GM18505 (cell line): ENCODE data around the gene TACO1.

ENCODE experiments used
- ATAC-seq: cut with Tn5 transposase; IDR thresholded peaks from one replicate; pipeline ENCODE4 v1.9.1; 2021; ENCODE audit not compliant: unreplicated experiment
- POLR2A ChIP-seq: IDR thresholded peaks from 4 replicates; pipeline ENCODE4 v1.6.1; 2011; ENCODE audit warnings: borderline replicate concordance; ENCODE audit not compliant: insufficient read depth, insufficient read length; ENCODE audit errors: extremely low read depth

Gene TACO1

GRCh38 chr17:63578769-63579111 lies 22.0 kb upstream of the TACO1 start:
- ATAC-seq = no peak
- no peak for TF ChIP-seq POLR2A

DNA sequence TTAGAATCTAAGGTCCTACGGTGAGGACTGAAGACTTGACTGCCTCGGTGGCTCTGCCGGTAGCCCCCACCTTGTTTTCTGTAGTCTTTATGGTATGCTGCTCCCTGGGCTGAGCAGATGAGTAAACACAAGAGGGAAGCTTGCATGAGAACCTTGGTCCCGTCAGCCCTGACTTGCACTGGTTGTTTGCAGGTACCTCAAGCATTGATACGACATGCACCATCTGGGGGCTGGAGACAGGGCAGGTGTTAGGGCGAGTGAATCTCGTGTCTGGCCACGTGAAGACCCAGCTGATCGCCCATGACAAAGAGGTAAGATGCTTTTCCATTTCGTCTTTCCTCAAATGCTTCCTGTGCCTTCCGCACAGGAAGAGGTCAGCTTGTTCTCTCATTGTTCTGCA lies 21.1 kb upstream of the TACO1 start:
- TF ChIP-seq POLR2A = no peak
- no peak for ATAC-seq

DNA sequence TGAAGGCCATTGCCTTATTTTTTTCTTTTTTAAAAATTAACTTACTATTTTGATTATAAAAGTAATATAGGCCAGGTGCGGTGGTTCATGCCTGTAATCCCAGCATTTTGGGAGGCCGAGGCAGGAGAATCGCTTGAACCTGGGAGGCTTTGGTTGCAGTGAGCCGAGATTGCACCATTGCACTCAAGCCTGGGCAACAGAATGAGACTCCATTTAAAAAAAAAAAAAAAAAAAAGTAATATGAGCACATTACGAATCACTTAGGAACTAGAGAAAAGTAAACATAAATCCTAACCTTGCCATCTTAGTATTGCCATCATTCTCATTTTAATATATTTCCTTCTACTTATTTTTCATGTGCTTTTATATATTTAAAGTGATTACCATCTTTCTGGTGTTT lies 12.9 kb upstream of the TACO1 start:
- ATAC-seq = no peak
- TF ChIP-seq POLR2A = no peak

DNA sequence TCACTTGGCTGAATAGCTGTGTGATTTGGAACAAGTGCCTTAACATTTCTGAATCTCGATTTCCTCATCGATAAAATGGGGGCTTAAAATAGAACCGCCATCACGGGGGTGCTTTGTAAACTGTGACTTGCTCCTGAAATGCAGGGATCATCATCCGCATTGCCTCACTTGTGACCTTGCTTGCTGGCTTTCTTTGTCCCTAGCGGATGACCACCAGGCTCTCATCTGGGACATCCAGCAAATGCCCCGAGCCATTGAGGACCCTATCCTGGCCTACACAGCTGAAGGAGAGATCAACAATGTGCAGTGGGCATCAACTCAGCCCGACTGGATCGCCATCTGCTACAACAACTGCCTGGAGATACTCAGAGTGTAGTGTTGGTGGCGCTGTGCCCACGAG lies 11.9 kb upstream of the TACO1 start:
- TF ChIP-seq POLR2A = no peak
- ATAC-seq = no peak

GRCh38 chr17:63589646-63590045 lies 11.0 kb upstream of the TACO1 start:
- TF ChIP-seq POLR2A = no peak
- ATAC-seq = no peak

DNA sequence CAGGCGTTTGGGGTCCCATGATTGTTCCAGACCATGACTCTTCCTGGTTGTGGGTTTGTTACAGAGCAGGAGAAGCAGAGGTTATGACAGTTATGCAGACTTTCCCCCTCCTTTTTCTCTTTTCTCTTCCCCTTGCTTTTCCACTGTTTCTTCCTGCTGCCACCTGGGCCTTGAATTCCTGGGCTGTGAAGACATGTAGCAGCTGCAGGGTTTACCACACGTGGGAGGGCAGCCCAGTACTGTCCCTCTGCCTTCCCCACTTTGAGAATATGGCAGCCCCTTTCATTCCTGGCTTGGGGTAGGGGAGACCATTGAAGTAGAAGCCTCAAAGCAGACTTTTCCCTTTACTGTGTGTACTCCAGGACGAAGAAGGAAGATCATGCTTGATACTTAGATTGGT lies 7.9 kb upstream of the TACO1 start:
- no peak for ATAC-seq
- no peak for TF ChIP-seq POLR2A

GRCh38 chr17:63595132-63595531 lies 5.6 kb upstream of the TACO1 start:
- ATAC-seq = no peak
- no peak for TF ChIP-seq POLR2A

GRCh38 chr17:63596856-63597586 lies 3.7 kb upstream of the TACO1 start:
- no peak for ATAC-seq
- TF ChIP-seq POLR2A = no peak

GRCh38 chr17:63598281-63598680 lies 2.4 kb upstream of the TACO1 start:
- ATAC-seq = no peak
- no peak for TF ChIP-seq POLR2A

GRCh38 chr17:63601439-63602371 lies 1.0 kb downstream of the TACO1 start:
- no peak for TF ChIP-seq POLR2A
- ATAC-seq = no peak

- TF ChIP-seq POLR2A = no peak
- no peak for ATAC-seq
Observed at GRCh38 chr17:63609816-63610573, 9.3 kb downstream of the TACO1 start.

DNA sequence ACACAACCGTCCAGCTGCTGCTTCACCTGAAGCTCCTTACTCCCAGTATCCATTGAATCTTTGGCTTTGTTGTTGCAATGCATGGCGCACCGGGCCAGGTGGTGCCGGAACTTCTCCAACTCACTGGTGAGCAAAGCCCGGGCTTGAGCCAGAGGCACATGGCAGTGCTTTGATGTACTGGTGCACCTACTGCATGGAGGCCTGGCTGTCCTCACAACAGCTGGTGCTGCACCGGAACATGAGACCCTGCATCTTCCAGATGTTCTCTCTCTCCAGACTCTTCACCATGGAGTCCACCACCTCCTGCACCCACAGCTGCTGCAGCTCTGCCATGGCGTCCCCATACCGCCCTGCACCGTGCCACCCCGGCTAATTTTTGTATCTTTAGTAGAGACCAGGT lies 10.2 kb downstream of the TACO1 start:
- TF ChIP-seq POLR2A = no peak
- no peak for ATAC-seq

GRCh38 chr17:63611354-63611753 lies 10.7 kb downstream of the TACO1 start:
- TF ChIP-seq POLR2A = no peak
- no peak for ATAC-seq
